Activated CD4-positive, alpha-beta T cell treated with anti-CD3 and anti-CD28 coated beads for 4 hours (primary cell): Measurements from ENCODE around the gene RAB1B.

ENCODE experiments used
- DNase-seq, 2 donors: peaks; one replicate each; pipeline ENCODE4 v3.0.0-alpha.2; 2020

Gene RAB1B

DNA sequence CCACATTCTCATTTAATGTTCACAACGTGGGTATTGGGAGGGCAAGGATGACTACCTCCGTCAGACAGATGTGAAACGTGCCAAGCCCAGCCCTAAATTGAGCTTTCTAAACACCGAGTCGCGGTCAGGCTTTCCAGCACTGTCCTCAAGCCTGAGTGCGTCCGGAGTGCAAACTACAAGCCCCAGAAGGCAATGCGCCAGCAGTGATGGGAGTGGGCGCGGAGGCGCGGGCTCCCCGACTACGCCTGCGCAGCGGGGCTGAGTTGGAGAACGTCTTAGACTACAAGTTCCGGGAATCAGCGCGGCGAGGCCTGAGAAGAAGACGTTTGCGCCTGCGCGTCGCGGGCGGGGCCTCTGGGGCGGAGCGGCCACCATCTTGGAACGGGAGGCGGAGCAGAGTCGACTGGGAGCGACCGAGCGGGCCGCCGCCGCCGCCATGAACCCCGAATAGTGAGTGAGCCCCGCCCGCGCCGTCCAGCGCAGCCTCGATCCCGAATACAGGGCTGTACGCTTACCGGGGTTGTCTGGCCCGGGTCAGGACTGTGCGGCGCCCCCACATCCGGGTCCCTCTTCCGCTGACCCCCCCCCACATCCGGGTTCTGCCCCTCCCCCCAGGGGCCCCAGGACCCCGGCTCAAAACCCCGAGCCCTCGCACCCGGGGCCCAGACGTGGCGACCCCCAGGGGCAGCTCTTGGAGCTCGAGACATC, at the start of gene RAB1B:
RAB1B (plus strand) TSS at position 396 of the 708 bp plus-strand sequence; CDS start at position 437, 41 bp downstream.
- DNase-seq: peak; percentile 99 to 100

DNA sequence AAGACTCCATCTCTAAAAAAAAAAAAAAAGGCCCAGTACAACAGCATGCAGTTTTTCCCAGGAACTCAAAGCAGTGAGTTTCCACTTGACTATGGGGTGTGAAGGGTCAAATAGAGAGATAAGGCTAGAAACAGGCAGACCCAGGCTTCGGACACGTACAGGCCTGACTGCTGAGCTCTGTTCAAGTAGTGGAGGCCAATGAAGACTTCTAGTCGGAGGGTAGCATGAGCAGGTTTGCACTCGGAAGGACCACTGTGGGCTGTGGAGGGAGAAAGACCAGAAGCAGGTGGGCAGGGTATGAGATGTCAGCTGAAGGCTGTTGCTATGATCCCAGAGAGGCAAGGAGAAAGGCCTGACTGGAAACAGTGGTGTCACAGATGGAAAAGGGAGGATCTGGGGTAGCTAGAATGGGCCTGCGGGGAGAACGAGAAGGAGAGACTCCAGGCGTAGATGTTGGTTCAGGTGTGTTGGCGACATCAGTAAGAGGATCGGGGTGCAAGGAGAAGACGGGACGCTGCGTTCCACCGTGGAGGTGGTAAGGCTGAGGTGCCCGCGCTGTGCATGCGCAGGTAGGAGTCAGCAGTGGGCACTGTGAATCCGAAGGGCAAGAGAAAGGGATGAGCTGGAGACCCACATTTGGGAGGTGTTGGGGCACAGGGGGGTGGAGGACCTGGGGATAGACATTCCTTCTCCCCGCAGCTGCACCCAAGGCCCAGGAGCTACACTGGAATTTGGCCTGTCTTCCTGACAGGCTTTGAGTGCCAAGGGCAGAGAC, 49.4 kb upstream of the RAB1B start:
- no peak for DNase-seq

DNA sequence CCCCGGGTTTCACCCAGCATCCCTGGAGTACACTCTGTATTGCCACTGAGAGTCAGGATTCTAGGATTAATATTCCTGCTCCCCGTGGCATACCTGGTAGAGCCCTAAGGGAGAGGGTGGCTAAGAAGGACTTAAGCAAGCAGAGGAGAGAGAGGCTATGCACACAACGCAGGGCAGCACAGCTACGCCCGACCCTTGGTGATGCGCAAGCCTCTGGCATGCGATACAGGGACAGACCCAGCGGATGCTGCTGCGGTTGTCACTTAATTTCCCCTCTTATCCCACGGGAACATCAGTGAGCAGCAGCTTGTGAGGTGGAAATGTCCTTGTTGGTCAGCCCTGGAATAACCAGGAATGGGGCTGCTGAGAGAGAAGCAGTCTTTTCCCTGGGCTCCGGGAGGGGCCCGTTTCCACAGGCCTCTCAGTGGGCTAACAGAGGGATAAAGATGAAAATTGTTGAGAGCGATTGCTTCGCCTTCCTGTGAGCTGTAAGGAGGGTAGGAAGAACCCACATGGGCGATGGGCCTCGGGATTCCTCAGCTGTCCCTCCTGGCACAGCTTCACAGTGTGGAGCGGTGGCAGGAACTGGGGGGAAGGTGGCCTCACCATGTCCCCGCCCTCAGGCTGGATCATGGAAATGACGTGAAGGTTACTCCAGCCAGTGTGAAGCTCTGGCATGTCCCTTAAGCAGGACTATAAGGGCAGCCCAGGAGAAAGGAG, 48.4 kb upstream of the RAB1B start:
- no peak for DNase-seq

DNA sequence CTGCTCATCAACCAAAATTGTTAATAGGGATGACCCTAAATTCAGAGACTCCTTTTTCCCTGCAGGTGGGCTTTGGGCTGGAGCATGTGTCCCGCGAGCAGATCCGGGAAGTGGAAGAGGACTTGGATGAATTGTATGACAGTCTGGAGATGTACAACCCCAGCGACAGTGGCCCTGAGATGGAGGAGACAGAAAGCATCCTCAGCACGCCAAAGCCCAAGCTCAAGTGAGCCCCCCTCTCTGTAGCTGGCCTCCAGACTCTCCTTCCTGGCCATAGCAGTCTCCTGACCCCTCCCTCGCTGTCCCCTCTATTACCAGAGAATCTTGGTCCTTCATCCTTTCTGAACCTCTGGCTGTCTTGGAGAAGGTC, 47.9 kb upstream of the RAB1B start:
- DNase-seq: no peak

DNA sequence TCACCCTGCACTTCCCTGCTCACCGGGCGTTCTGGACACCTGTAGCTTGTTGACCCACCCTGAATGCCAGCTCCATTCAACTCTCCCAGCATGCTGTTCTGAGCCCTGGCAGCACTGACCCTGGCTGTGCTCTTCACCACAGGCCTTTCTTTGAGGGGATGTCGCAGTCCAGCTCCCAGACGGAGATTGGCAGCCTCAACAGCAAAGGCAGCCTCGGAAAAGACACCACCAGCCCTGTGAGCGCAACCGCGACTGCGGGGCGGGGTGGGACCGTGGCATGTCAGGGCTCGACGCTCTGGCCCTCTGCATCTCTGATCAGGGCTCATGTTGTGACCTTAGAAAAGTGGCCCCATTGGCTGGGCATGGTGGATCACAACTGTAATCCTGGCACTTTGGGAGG, 47.4 kb upstream of the RAB1B start:
- DNase-seq: no peak

DNA sequence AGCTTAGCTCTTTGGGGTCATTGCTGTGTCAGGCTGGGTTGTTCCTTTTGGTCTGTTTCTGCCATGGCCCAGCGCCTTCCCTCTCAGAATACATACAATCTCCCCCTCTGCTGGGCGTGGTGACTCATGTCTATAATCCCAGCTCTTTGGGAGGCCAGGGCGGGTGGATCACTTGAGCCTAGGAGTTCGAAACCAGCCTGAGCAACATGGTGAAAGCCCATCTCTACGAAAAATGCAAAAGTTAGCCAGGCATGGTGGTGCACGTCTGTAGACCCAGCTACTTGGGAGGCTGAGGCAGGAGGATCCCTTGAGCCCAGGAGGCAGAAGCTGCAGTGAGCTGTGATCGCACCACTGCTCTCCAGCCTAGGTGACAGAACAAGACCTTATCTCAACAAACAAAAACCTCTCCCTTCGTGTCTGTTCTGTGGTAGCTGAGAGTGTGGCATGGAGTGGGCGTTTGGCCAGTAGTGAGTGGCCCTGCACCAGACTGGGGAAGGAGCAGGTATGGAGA, 46.7 kb upstream of the RAB1B start:
- no peak for DNase-seq

DNA sequence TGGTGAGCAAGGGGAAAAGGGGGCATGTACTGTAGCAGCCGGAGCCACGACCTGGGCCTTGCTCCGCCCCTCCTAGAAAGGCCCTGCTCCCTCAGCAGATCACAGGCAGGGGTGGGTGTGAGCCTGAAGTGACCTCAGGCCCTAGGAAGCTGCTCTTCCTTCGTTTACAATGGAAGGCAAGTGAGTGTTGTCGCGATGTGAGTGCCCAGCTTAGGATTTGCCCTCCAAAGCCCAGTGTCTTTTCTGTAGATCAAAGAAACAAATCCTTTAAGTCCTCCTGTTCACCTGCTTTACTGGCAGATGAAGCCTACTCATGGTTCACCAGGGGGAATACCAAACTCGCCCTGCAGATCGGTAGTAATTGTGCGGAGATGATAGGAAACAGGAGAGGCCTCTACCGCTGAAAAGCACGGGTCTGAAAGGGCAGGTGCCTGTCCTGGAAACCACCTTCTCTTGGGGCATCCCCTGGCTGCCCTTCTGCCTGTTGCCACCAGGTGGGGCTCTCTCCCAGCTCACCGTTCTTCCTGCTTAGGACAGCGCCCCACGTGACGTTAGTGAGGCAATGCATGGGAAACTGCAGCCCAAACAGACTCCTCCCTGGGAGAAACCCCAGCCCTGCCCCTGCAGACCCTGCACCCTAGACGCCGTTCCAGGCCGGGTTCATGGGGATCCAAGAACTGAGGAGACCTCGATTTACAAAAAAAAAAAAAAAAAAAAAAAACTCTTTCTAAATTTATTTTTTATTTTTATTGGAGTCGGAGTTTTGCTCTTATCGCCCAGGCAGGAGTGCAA, 45.9 kb upstream of the RAB1B start:
- peak; percentile 91 to 93 for DNase-seq

DNA sequence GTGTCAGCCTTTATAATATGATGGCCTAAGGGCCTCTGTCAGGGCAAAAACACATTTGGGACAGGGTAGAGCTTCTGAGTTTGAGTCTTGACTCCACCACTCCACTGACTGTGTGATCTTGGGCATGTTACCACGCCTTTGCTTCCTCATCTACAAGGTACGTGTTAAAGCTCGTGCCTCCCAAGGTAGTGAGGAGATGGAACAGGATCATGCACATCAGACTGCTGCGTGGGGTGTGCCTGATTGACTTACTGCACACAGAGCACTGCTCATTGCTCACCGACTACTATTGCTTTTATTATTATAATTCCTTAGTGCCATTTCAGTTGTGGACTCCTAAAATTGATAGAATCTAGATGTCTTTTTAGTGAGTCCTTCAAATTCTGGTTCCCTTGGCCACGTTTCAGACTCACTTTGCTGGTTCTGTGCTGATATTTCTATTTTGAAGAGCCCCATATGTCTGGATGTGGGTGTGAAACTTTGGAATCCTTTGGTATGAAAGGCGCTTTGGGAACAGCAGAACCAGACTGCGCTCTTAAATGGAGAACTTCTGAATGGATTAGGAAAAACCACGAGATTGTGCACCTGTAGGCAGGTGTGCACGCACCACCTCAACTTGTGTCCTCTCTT, 44.1 kb upstream of the RAB1B start:
- DNase-seq: no peak

DNA sequence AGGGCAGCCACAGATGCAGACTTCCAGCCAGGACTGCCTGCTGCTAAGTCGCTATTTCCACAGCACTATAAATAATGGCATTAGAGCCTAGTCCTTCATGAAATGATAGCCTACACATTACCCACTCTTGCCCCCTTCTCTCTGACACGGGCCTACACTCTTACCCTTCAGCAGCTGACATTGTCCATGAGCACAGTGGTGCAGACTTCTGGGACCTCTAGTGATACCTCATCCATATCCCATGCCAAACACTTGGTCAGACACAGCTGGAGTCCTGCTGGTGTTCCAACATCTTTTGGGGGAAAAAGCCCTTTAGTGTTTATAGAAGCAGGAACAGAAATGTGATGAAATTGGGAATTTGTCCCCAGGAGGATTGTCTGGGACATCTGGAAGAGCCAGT, 43.4 kb upstream of the RAB1B start:
- no peak for DNase-seq

DNA sequence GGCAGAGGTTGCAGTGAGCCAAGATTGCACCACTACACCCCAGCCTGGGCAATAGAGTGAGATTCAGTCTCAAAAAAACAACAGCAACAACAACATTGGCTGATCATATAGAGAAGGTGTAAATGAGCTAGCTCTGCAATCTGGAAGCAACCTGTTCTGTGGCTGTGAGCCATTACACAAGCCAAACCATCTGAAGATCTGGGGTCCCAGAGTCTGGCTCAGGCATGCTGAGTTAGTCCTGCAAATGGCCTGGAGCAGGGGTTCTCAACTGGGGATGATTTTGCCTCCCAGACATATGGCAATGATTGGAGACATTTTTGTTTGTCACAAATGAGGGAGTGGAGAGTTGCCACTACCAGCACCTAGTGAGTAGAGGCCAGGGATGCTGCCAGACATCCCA, 42.3 kb upstream of the RAB1B start:
- DNase-seq: no peak

DNA sequence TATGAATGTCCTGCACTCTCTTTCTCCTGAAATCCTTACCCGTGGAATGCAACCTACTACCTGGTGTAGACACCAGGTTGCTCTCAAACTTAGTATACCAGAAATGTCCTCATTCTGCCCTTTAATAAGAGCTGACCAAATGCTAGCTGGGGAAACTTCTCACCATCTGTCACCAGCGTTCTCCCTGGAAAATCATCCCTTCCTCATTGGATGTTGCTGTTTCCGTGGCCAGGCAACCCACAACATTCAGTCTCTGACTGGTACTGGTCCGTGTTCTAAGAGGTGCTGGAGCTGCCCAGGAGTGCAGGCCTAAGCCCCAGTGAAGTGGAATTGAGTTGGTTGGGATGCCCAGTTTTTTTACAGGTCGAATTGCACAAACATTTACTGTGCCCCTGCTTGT, 40.7 kb upstream of the RAB1B start:
- no peak for DNase-seq

DNA sequence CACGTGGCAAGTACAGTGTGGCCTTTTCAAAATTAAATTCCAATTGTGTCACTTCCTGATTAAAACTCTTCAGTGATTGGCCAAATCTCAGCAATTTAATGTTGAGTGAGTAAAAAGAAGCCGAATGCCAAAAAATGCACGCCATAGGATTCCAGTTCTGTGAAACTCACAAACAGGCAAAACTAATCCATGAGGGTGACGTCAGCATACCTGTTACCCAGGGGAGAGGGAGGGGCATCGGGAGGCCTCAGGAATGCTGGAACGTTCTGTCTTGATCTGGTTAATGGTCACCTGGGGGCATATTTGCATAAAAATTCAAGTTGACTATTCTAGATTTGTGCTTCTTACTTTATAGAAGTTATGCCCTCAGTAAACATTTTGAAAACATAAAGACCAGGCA, 39.9 kb upstream of the RAB1B start:
- DNase-seq: no peak

DNA sequence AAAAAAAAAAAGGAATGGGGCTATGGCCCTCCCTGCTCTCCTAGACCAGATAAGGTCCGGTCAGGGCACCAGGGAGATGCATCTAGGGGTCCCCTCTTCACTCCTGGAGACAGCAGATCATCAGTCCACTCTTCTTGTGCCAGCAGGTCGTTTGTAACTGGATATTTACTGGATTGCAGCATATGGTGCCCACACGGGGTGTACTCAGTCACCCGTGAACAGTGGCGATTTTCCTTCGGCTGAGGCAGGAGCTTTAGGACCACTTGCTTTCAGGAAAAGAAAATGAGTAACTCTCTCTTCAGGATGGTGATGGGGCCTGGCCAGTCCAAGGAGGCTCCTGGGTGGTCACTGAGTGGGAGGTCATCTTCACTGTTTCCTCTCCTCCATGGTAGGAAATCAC, 38.3 kb upstream of the RAB1B start:
- DNase-seq: no peak

DNA sequence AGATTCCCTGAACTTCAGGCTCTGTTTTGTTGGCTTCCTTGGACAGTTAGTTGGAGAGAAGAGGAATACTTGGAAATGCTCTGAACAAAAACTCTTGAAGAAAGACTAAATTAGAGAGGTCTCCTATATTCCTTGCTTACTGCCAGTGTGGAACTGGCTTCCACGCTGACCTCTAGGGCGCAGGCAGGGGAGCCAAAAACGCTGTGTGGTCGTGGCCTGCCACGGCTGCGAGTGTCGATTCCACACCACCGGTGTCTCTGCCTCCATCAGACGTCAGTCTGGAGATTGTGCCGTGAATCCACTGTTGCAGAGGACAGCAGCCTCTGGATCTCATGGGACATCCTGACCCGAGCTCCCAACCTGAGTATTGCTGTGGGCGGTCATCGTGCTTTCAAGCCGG, 37.5 kb upstream of the RAB1B start:
- no peak for DNase-seq

DNA sequence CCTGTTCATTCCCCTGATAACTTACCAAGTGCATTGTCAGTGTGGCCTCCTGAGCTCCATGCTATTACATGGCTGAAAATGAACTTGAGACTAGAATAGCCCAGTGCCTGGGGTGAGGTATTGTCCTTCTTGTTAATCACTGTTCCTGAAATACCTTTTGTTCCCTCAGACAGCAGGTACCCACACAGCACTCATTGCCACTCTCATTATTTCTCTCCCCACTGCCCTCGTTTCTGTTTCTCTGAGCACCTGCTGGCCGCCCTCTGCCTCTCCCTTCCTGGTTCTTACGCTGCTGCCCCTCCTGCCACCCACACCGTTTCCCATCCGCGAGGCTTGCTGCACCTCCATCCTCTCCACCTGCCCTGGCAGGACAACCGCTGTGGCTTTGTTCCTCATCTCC, 36.9 kb upstream of the RAB1B start:
- no peak for DNase-seq

DNA sequence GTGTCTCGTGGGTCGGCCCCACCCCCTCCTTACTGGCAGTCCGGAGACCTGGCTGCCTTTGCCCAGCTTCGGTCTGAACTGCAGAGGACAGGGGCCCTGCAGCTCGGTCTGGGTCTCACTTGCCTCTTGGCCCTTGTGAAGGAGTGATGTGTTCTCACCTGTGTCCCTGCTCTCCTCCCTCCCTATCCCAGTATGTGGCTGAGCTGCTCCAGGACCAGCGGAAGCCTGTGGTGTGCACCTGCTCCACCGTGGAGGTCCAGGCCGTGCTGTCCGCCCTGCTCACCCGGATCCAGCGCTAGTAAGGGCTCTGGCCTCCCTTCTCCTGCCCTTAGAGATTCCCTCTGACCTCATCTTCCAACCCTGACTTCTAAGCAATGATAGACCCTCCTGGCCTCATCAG, 35.7 kb upstream of the RAB1B start:
- no peak for DNase-seq

DNA sequence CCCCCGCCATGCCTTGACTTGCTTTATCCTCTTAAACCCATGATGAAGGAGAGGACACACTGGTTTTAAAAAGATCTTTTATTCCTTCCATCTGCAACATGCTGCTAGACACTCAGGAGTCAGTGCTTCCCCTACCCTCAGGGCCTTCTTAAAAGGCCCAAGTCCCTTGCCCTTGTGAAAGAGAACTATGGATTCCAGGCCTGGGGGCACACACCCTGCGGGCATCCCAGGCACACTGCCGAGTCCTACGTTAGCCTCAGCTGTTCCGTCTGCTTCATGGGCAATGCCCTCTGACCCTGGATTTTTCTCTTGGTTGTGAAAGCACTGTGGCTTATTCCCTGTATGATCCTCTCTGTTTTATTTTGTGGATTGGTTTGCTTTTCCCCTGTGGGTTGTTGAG, 35.1 kb upstream of the RAB1B start:
- no peak for DNase-seq

DNA sequence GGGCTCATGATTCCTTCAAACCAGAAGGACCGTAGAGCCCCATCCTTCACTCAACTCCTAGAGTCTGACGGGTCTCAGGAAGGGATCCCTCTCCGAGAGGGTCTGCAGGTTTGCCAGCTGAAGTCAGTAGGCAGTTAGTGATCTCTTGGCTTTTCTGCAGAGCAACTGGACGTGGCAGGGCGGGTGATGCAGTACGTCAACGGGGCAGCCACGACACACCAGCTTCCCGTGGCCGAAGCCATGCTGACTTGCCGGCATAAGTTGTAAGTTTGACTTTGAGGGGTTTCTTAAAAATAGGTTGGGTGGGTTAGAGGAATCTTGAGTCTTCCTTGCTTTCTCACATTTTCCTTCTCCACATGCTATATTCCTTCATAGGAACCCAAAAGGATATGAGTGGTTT, 33.3 kb upstream of the RAB1B start:
- DNase-seq: no peak

DNA sequence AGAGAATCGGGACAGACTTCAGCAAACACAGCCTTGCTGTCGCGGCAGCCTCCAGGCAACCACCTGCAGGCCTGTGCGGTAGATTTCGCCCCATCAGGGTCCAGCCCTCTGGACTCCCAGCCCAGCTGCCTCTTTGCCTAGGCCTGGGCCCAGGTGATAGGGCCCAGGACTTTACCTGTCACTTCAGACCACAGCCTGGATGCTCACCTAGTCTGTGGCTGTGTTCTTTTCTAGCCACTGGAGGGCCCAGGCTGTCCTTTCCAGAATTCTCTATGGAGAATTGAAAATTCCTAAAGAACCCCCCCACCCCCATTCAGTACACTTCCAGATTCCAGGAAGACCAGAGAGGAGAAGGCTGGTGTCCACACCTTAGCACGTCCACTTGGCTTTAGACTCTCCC, 30.6 kb upstream of the RAB1B start:
- DNase-seq: no peak

DNA sequence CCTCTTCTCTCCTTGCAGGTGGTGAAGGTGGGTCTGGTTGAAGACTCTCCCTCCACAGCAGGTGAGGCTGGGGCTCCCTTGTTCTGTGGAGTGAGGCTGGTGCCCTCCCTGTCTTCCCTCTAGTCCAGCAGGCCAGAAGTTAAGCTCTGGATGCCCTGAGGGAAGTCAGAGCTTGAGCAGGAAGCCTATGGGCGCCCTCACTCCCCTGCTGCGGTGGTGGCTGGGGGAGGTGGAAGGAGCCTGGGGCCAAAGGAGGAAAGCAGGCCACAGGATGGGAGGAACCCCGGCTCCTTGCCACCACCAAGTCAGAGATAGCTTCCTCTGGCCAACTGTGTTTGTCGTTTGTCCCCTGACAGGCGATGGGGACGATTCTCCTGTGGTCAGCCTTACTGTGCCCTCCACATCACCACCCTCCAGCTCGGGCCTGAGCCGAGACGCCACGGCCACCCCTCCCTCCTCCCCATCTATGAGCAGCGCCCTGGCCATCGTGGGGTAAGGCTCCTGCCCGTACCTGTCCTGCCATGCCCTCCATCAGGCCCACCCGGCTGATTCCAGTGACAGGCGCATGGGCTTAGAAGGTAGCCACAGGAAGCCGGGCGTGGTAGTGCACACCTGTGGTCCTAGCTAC, 29.5 kb upstream of the RAB1B start:
- DNase-seq: no peak

DNA sequence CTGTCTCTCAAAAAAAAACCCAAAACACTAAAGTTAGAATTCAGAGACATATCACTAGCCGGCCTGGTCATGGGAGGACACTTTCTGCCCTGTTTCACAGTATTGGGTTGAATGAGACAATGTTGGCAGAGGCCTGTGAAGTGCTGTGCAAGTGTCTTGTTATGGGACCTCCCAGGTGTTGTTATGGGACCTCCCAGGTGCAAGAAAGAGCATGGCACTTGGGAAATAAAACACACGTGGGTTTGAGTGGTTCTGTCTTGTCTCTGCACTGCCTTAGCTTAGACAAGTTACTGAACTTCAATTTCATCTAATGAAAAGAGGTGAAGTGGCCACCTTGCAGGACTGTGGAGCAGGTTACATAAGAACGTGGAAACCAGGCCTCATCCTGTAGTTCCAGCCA, 28.9 kb upstream of the RAB1B start:
- no peak for DNase-seq
